Neural progenitor cell (in vitro differentiated cells): ENCODE results near the gene FAM227A. TPM values are rescaled to one million over a fixed set of nuclear protein-coding genes. Genes with fewer than 3 reads are reported as not detected.

Source experiments
- DNase-seq: peaks from one replicate; pipeline ENCODE4 v3.0.0-alpha.2; 2016; ENCODE audit warnings: low spot score
- H2AFZ ChIP-seq: fragments of 200-600 bp; sonication (generic); replicated peaks from 2 replicates; pipeline ENCODE4 v1.6.1; 2016; ENCODE audit warnings: antibody characterized with exemption
- H3F3A ChIP-seq: fragments of 200-600 bp; sonication (generic); 2 replicates; pipeline ENCODE4 v1.6.1; 2016; ENCODE audit warnings: antibody characterized with exemption, low read depth
- H3K27ac ChIP-seq: fragments of 200-600 bp; sonication (generic); 2 replicates; pipeline ENCODE4 v1.5.1; 2016; ENCODE audit warnings: mild to moderate bottlenecking
- H3K27me3 ChIP-seq: fragments of 200-600 bp; sonication (generic); 2 replicates; pipeline ENCODE4 v1.6.1; 2016; ENCODE audit warnings: mild to moderate bottlenecking, moderate library complexity
- H3K36me3 ChIP-seq: fragments of 200-600 bp; sonication (generic); 2 replicates; pipeline ENCODE4 v1.5.1; 2016
- H3K4me1 ChIP-seq: fragments of 200-600 bp; sonication (generic); 2 replicates; pipeline ENCODE4 v1.6.1; 2016; ENCODE audit warnings: mixed run types
- H3K4me2 ChIP-seq: fragments of 200-600 bp; sonication (generic); 2 replicates; pipeline ENCODE4 v1.6.1; 2016
- H3K4me3 ChIP-seq: fragments of 200-600 bp; sonication (generic); 2 replicates; pipeline ENCODE4 v1.5.1; 2016
- H3K79me2 ChIP-seq: fragments of 200-600 bp; sonication (generic); 2 replicates; pipeline ENCODE4 v1.6.1; 2016; ENCODE audit warnings: low read depth
- H3K9ac ChIP-seq: fragments of 200-600 bp; sonication (generic); 2 replicates; pipeline ENCODE4 v1.6.1; 2016
- H3K9me3 ChIP-seq: fragments of 200-600 bp; sonication (generic); 2 replicates; pipeline ENCODE4 v1.5.1; 2016; ENCODE audit warnings: low read depth
- H4K20me1 ChIP-seq: fragments of 200-600 bp; sonication (generic); 2 replicates; pipeline ENCODE4 v1.6.1; 2016; ENCODE audit warnings: low read depth
- H3K27ac Mint-ChIP-seq: 3 replicates; pipeline ENCODE4 v1.8.0; 2021; ENCODE audit warnings: mixed read lengths
- H3K27me3 Mint-ChIP-seq: 2 replicates; pipeline ENCODE4 v1.8.0; 2022; ENCODE audit warnings: low read depth, mild to moderate bottlenecking, inconsistent platforms, moderate library complexity, mixed read lengths; ENCODE audit not compliant: insufficient read depth
- H3K36me3 Mint-ChIP-seq: 3 replicates; pipeline ENCODE4 v1.8.0; 2021; ENCODE audit warnings: mixed read lengths
- H3K4me1 Mint-ChIP-seq: 3 replicates; pipeline ENCODE4 v1.8.0; 2021; ENCODE audit warnings: mixed read lengths
- H3K4me3 Mint-ChIP-seq: 3 replicates; pipeline ENCODE4 v1.8.0; 2021; ENCODE audit warnings: mild to moderate bottlenecking, moderate library complexity, mixed read lengths
- H3K9me3 Mint-ChIP-seq: 3 replicates; pipeline ENCODE4 v1.8.0; 2020; ENCODE audit warnings: mixed read lengths
- EZH2 ChIP-seq: fragments of 200-600 bp; sonication (generic); IDR thresholded peaks from 2 replicates; pipeline ENCODE4 v1.6.1; 2017; ENCODE audit warnings: antibody characterized with exemption, mild to moderate bottlenecking, moderate library complexity
- EZH2phosphoT487 ChIP-seq: fragments of 200-600 bp; sonication (generic); IDR thresholded peaks from 2 replicates; pipeline ENCODE4 v1.6.1; 2017; ENCODE audit warnings: antibody characterized with exemption
- total RNA-seq: library from RNA; depleted of rRNA; stranded (reverse); fragments of >200 nt; gene quantifications from 2 replicates; pipeline ENCODE4 v1.2.3, GENCODE V29; 2015; ENCODE audit warnings: low replicate concordance
- TF ChIP-seq, protein P1 (sequence below): fragments of 200-600 bp; sonication (generic); IDR thresholded peaks from 2 replicates; pipeline ENCODE4 v1.5.1; 2017; ENCODE audit warnings: antibody characterized with exemption, mild to moderate bottlenecking

FAM227A gene
- total RNA-seq, 1 donor from 2014 or later: 32.7 TPM

- Histone ChIP-seq H3K27ac (no peak overlapping the region), H3K4me3 (peak overlapping the region; percentile 98), H3K9ac (no peak overlapping the region), H2AFZ (no peak overlapping the region), H3K36me3 (no peaks in the 10 kb centered on the region), H4K20me1 (peaks cover 35% of the 10 kb centered on the region), H3K4me2 (peak overlapping the region; percentile 96), H3K9me3 (no peaks in the 10 kb centered on the region), H3F3A (peaks cover 13% of the 10 kb centered on the region), H3K79me2 (peaks cover 52% of the 10 kb centered on the region), H3K4me1 (peaks cover 25% of the 10 kb centered on the region), H3K27me3 (peaks cover 9% of the 10 kb centered on the region)
- H3K4me1 Mint-ChIP-seq: peaks cover 49% of the 10 kb centered on the region
- H3K4me3 Mint-ChIP-seq: peak overlapping the region; percentile 98
- H3K36me3 Mint-ChIP-seq: peaks cover 8% of the 10 kb centered on the region
- H3K27ac Mint-ChIP-seq: no peak overlapping the region
- H3K9me3 Mint-ChIP-seq: no peaks in the 10 kb centered on the region
- no peak for DNase-seq
- TF ChIP-seq, protein P1, sequence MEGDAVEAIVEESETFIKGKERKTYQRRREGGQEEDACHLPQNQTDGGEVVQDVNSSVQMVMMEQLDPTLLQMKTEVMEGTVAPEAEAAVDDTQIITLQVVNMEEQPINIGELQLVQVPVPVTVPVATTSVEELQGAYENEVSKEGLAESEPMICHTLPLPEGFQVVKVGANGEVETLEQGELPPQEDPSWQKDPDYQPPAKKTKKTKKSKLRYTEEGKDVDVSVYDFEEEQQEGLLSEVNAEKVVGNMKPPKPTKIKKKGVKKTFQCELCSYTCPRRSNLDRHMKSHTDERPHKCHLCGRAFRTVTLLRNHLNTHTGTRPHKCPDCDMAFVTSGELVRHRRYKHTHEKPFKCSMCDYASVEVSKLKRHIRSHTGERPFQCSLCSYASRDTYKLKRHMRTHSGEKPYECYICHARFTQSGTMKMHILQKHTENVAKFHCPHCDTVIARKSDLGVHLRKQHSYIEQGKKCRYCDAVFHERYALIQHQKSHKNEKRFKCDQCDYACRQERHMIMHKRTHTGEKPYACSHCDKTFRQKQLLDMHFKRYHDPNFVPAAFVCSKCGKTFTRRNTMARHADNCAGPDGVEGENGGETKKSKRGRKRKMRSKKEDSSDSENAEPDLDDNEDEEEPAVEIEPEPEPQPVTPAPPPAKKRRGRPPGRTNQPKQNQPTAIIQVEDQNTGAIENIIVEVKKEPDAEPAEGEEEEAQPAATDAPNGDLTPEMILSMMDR: no peak
- TF ChIP-seq EZH2phosphoT487 (no peak), EZH2 (no peak)
- H3K27me3 Mint-ChIP-seq: peaks cover 6% of the 10 kb centered on the region
Observed at GRCh38 chr22:38699143-38699542, 43.0 kb upstream of the FAM227A start.

DNA sequence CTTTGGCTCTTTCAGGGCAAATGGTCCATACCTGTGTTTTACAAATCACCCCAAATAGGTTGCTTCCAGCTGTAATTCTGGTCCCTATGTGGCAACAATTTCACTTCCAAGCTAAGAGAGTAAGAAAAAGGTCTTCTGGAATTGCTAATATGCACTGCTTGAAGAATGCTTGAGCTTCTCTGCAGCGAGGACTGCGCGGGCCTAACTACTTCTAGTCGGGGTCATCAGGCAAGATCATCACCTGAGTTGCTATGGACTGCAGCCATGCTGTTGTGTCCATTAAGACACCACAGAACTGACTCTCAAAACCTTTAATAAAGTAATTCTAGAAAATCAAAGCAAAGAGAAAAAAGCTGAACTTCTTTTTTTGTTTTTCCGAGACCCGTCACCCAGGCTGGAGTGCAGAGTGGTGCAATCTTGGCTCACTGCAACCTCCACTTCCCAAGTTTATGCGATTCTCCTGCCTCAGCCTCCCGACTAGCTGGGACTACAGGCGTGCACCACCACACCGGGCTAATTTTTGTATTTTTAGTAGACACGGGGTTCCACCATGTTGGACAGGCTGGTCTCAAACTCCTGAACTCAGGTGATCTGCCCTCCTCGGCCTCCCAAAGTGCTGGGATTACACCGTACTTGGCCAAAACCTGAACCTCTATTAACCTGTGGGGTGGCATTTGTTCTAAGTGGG lies 42.4 kb upstream of the FAM227A start:
- Mint-ChIP-seq H3K4me1 (peaks cover 45% of the 10 kb centered on the region), H3K4me3 (peak overlapping the region; percentile 98), H3K9me3 (no peaks in the 10 kb centered on the region), H3K27ac (no peak overlapping the region), H3K36me3 (peaks cover 8% of the 10 kb centered on the region), H3K27me3 (peaks cover 6% of the 10 kb centered on the region)
- peaks cover 25% of the 10 kb centered on the region for H3K4me1 ChIP-seq
- DNase-seq: no peak
- TF ChIP-seq EZH2phosphoT487 (no peak), EZH2 (no peak)
- TF ChIP-seq, protein P1: no peak
- H3K79me2 ChIP-seq: peaks cover 57% of the 10 kb centered on the region
- H3K36me3 ChIP-seq: no peaks in the 10 kb centered on the region
- H3K27ac ChIP-seq: no peak overlapping the region
- no peak overlapping the region for H3K9ac ChIP-seq
- peaks cover 13% of the 10 kb centered on the region for H3F3A ChIP-seq
- no peak overlapping the region for H2AFZ ChIP-seq
- no peaks in the 10 kb centered on the region for H3K9me3 ChIP-seq
- H3K27me3 ChIP-seq: peaks cover 9% of the 10 kb centered on the region
- peak overlapping the region; percentile 96 for H3K4me2 ChIP-seq
- H4K20me1 ChIP-seq: peaks cover 41% of the 10 kb centered on the region
- peak overlapping the region; percentile 98 for H3K4me3 ChIP-seq

GRCh38 chr22:38697425-38698089 lies 41.4 kb upstream of the FAM227A start:
- Histone ChIP-seq H3K9ac (no peak overlapping the region), H2AFZ (no peak overlapping the region), H3K27ac (no peak overlapping the region), H3K4me3 (peak overlapping the region; percentile 98), H3K36me3 (no peaks in the 10 kb centered on the region), H3K27me3 (peaks cover 9% of the 10 kb centered on the region), H3K4me2 (peak overlapping the region; percentile 96), H3K4me1 (peaks cover 25% of the 10 kb centered on the region), H3K9me3 (no peaks in the 10 kb centered on the region), H4K20me1 (peaks cover 46% of the 10 kb centered on the region), H3F3A (peaks cover 10% of the 10 kb centered on the region), H3K79me2 (peaks cover 65% of the 10 kb centered on the region)
- TF ChIP-seq, protein P1: no peak
- TF ChIP-seq EZH2phosphoT487 (no peak), EZH2 (no peak)
- peak overlapping the region; percentile 55 for H3K4me3 Mint-ChIP-seq
- H3K27me3 Mint-ChIP-seq: peaks cover 6% of the 10 kb centered on the region
- peak; percentile 9 for DNase-seq
- no peaks in the 10 kb centered on the region for H3K9me3 Mint-ChIP-seq
- peaks cover 45% of the 10 kb centered on the region for H3K4me1 Mint-ChIP-seq
- peaks cover 10% of the 10 kb centered on the region for H3K36me3 Mint-ChIP-seq
- no peak overlapping the region for H3K27ac Mint-ChIP-seq
